ENCODE measurements around the gene TCTN3. TPM values are rescaled to one million over a fixed set of nuclear protein-coding genes. Genes with fewer than 3 reads are reported as not detected.

TCTN3 gene
- total and polyA plus RNA-seq, 10 of the 15 experiments (the other 5 are each of a cell fraction or from before 2014, with no cell fraction given), result 20.0 to 48.7 (median 29.1) TPM

GRCh38 chr10:95655571-95656290 lies 38.0 kb downstream of the TCTN3 start:
- CTCF ChIA-PET, result interaction anchor here (0.6 to 1.8 kb wide), 4 partner anchors 15 to 225 kb away, joined by 3 read pairs; no protein-coding TSS in a partner anchor
- peak overlapping the region; percentile 84 for H3K4me3 ChIP-seq
- H3K27me3 ChIP-seq (replicated peaks in 1 of 2; ENCODE audit: control insufficient read depth in 2 of 2, insufficient read depth in 2 of 2, low read length in 1 of 2), result no peaks in the 10 kb centered on the region
- H3K27ac ChIP-seq (ENCODE audit: control insufficient read depth, insufficient read depth), result peak overlapping the region; percentile 78
- peaks cover 0 to 15% of the 10 kb centered on the region in 2 experiments; a peak in 2 of 4 replicates for H3K36me3 ChIP-seq (ENCODE audit: control insufficient read depth in 2 of 2, insufficient read depth in 2 of 2, low read length in 1 of 2)
- BruUV-seq (replicated peaks), result no TSS peak
- H3K9ac ChIP-seq (ENCODE audit: control insufficient read depth, insufficient read depth, low read length), result peak overlapping the region; percentile 90
- DNase-seq (ENCODE audit: low read depth, low spot score) (peak; percentile 15), FAIRE-seq (peak; percentile 62), ATAC-seq (peak; percentile 49)
- peaks cover 5% of the 10 kb centered on the region for H3K4me1 ChIP-seq (ENCODE audit: control insufficient read depth, insufficient read depth, low read length)
- in situ Hi-C loops (cut with MboI) (no loop called here), intact Hi-C loops (cut with micrococcal nuclease; ENCODE audit: unreplicated experiment) (no loop called here)
- RAD21 ChIA-PET (ENCODE audit: unreplicated experiment), result no interaction called here
- peaks cover 34% of the 10 kb centered on the region for H3K79me2 ChIP-seq (ENCODE audit: control insufficient read depth, insufficient read depth, low read length)
- peak overlapping the region; percentile 97 for H2AFZ ChIP-seq (ENCODE audit: control insufficient read depth, low read depth, low read length)
- H3K9me3 ChIP-seq (replicated peaks; ENCODE audit: control insufficient read depth, insufficient read depth, low read length), result peaks cover 8% of the 10 kb centered on the region; the same call in 2 of the 3 replicates
- peak overlapping the region; percentile 93 for H3K4me2 ChIP-seq (ENCODE audit: control insufficient read depth, insufficient read depth)
- SMC1A ChIA-PET (ENCODE audit: uncharacterized antibody, unreplicated experiment), result interaction anchor here (1.2 kb wide), 1 partner anchor 9 kb away, joined by 3 read pairs; no protein-coding TSS in a partner anchor
- no peaks in the 10 kb centered on the region for H4K20me1 ChIP-seq (ENCODE audit: control insufficient read depth, insufficient read depth)
- WGBS (ENCODE audit: insufficient coverage, insufficient replicate concordance, low lambda C conversion rate, missing lambda C conversion rate), result 2% methylated on average over 23 of the region's 23 CpGs
- POLR2A ChIA-PET, result interaction anchor here (1.1 kb wide), 1 partner anchor 10 kb away, joined by 4 read pairs; no protein-coding TSS in a partner anchor
- TF ChIP-seq YY1 (IDR thresholded peaks at IDR 0.05; ENCODE audit: low read depth, low read length) (no peak), TAF1 (IDR thresholded peaks at IDR 0.05; ENCODE audit: borderline replicate concordance, low read depth, low read length) (no peak), RB1 (IDR thresholded peaks at IDR 0.05; ENCODE audit: borderline replicate concordance) (no peak), PAX5 (IDR thresholded peaks at IDR 0.05; ENCODE audit: borderline replicate concordance, low read depth, low read length) (no peak), ESRRA (IDR thresholded peaks at IDR 0.05; ENCODE audit: low read length) (no peak), MTA2 (IDR thresholded peaks at IDR 0.05; ENCODE audit: low read depth) (no peak), SMAD1 (IDR thresholded peaks at IDR 0.05; ENCODE audit: low read depth, partially characterized antibody) (no peak), SRF (IDR thresholded peaks at IDR 0.05; ENCODE audit: low read depth in 2 of 2, low read length in 2 of 2) (no peak), POLR2AphosphoS5 (IDR thresholded peaks at IDR 0.05; ENCODE audit: low read length) (no peak), WRNIP1 (IDR thresholded peaks at IDR 0.05; ENCODE audit: borderline replicate concordance, low read depth, low read length) (no peak), ZNF217 (IDR thresholded peaks at IDR 0.05) (no peak), ZSCAN29 (IDR thresholded peaks at IDR 0.05) (no peak), KLF5 (IDR thresholded peaks at IDR 0.05; ENCODE audit: partially characterized antibody) (no peak), E2F4 (IDR thresholded peaks at IDR 0.05; ENCODE audit: low read depth, low read length) (no peak), JUND (IDR thresholded peaks at IDR 0.05; ENCODE audit: low read depth, low read length) (no peak), NR2F1 (conservative IDR thresholded peaks at IDR 0.05) (no peak), CHD1 (IDR thresholded peaks at IDR 0.05; ENCODE audit: low read depth, low read length) (0 out of 2 replicates have a peak, but pooled peaks have one; percentile 26), ZBTB40 (IDR thresholded peaks at IDR 0.05; ENCODE audit: borderline replicate concordance) (peak; percentile 49; the same call in 1 of the 2 replicates), NFXL1 (IDR thresholded peaks at IDR 0.05; ENCODE audit: borderline replicate concordance) (no peak), MEF2A (IDR thresholded peaks at IDR 0.05; ENCODE audit: insufficient read depth, low read depth, low read length) (no peak), ZNF274 (IDR thresholded peaks at IDR 0.05; ENCODE audit: insufficient read depth, insufficient read length) (no peak)

Measured in GM12878 (cell line).